ENCODE results near the gene IRAG1.

IRAG1 gene

DNA sequence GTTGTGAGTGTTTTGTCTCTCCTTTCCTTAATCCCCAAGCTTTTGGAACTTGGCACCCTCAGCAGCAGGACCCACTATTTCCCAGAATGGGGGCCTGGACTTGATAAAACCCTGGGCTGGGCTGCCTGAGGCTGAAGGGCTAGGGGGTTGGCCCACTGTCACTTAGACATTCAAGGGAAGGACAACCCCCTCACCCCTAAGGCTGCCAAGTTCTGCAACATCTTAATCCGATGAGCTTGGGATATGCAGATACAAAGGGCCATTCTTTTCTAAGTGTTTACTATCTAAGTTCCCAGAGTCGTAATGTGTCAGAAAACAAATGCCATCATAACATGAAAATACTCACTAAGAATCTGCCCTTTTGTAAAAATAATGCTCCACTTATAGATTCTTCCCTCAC is 42.9 kb downstream of the IRAG1 start:
- no peak for DNase-seq (ENCODE audit: low read depth, low spot score)
- no peak overlapping the region for H3K27ac ChIP-seq

DNA sequence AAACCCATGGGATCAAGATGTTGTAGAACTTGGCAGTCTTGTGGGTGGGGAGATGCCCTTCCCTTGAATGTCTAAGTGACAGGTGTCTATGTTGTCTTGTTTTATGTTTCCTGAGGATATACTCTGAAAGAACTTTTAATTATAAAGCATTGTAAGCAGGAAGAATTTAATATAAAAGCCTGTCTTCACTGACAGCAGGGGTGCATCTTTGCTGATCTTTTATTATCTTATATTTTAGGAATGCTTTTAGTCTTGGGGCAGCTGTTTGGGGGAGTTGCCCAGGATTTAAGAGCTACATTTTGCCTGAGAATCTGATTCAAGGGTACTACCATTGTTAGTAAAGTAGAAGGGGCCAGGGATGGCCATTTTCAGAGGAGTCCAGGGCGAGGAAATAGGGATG is 43.4 kb downstream of the IRAG1 start:
- no peak for DNase-seq (ENCODE audit: low read depth, low spot score)
- no peak overlapping the region for H3K27ac ChIP-seq

DNA sequence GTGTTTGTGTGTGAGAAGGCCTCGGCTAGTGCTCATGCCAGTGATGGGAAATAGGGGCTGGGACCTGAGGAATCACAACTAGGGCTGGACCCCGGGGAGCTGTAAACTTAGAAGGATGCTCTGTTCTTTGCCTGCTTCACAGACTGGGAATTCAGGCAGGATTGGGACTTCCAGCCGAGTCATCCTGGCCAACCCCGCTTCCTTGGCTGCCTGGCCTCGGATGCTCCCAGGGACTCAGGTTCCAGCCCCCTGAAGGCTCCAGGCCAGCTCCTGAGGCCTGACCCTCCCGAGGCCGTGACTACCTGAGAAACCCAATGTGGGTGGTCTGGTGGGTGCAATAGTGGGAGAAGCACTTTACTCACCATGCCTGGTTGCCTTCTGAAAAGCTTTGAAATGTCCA is 44.7 kb downstream of the IRAG1 start:
- no peak overlapping the region for H3K27ac ChIP-seq
- no peak for DNase-seq (ENCODE audit: low read depth, low spot score)

DNA sequence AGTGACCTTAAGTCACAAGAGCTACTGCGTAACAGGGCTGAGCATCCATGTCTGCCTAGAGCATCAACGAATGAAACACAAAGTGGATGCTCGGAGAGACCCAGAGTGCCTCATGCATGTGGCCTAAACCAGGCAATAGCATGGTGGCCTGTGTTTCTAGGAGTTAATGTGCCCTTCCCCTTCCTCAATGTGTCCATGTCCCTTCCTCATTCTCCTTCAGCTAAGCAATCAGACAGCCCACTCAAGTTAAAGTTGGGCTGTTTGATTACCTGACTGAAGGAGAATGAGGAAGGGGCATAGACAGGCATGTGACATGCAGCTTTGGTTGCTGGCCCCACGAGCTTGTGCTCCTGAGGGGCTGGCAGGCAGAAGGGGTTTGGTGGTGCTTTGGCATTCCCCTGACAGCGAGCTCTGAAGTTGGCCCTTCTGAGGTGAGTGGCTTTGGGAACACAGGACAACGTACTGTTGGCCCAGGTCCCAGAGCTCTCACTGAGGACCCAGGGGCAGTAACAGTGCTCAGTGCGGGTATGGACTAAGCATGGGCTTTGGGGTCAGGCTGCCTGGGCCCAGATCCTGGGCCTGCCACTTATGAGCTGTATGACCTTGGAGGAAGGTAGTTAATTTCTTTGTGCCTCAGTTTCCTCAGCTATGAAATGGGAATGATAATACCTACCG is 46.7 kb downstream of the IRAG1 start:
- DNase-seq (ENCODE audit: low read depth, low spot score), result no peak
- no peak overlapping the region for H3K27ac ChIP-seq

DNA sequence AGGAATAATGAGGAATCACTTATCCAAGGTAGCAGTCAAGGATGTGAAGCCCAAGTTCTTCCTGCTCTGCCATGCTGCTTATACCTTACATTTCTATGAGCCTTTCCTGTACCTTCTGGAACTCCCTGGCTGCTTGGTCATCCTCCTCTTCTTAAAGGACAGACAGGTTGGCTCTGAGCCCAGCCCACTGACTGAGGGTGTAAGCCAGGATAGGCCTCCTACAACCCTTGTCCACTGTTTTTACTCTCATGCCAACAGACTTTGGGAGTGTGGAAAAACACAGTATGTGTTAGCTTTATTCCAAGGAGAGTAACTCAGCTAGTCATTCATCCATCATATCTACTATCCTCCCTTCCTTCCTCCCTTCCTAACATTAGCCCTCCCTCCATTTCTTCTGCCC is 47.5 kb downstream of the IRAG1 start:
- no peak overlapping the region for H3K27ac ChIP-seq
- DNase-seq (ENCODE audit: low read depth, low spot score), result no peak

DNA sequence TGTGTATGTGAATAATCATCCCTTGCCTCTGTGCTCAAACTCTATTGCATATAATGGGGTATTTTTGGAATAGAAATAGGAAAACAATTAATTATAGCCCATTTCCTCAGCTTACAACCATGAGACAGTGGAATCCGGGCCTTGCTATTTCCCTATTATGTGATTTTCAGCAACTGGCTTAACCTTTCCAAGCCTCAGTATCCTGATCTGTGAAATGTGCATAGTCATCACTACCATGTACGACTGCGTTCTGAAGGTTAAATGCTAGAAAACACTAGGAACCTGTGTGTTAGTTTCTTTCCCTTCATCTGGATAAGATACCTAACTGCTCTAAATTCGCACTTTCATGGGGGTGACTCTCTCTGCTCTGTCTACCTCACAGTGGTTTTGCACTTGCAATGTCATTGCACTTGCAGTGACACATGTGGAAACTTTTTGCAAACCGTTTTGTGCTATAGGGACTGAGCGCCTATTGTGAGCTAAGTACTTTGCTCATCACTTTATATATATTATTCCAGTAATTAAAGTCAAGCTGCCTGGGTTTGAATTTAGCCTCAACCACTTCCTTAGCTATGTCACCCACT is 48.3 kb downstream of the IRAG1 start:
- no peak for DNase-seq (ENCODE audit: low read depth, low spot score)
- H3K27ac ChIP-seq, result no peak overlapping the region
